ENCODE results near the gene CLCN7. TPM values are rescaled to one million over a fixed set of nuclear protein-coding genes. Genes with fewer than 3 reads are reported as not detected.

CLCN7 gene
- total RNA-seq, 3 donors from 2014 or later (not counting 1 experiment from before 2014, with no cell fraction given): 117 to 125 (median 118) TPM

DNA sequence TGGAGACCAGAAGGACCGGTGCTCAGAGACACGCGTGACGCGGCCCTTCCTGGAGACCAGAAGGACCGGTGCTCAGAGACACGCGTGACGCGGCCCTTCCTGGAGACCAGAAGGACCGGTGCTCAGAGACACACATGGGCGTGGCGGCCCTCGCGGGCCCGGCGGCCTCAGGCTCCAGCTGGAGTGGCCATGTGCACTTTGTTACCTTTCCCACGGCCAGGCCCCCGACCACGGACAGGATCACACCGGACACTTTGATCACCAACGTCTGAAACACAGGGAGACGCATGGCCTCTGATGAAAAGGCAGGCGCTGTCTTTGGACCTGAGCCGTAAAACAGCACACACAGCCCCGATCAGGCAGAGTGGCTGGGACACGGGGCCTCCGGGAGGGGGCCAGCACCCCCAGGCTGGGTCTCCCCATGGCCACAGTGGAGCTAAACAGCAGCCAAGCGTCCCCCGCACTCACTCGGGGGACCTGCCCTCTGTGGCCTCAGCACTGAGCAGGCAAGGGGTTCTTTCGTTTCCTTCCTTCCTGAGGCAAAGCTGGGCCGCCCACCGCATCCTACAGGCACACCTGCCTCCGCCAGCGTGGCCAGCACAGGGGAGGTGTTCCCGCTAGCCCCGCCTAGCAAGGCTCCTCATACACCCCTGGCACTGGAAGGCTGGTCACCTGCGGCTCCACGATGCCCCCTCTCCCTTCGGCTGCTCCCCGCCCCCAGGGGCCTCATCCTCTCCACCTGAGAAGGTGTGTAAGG, 17.2 kb downstream of the CLCN7 start:
- Histone ChIP-seq H3K27ac (ENCODE audit: low read length) (peak overlapping the region; percentile 82), H3K36me3 (ENCODE audit: control insufficient read depth, insufficient read depth, low read length) (peaks cover 55% of the 10 kb centered on the region), H3K9me3 (ENCODE audit: control insufficient read depth, insufficient read depth, low read length) (no peaks in the 10 kb centered on the region), H3K4me1 (ENCODE audit: control insufficient read depth, insufficient read depth, low read length) (peaks cover 11% of the 10 kb centered on the region), H3K4me3 (ENCODE audit: low read length) (no peak overlapping the region), H3K27me3 (ENCODE audit: control insufficient read depth, insufficient read depth, low read length) (no peaks in the 10 kb centered on the region)
- intact Hi-C loops (cut with micrococcal nuclease): no loop called here
- no peaks in the 10 kb centered on the region for H3K36me3 Mint-ChIP-seq
- no peaks in the 10 kb centered on the region for H3K4me1 Mint-ChIP-seq
- no peaks in the 10 kb centered on the region for H3K27me3 Mint-ChIP-seq (ENCODE audit: low read depth in 2 of 2)
- DNase-seq (no peak), ATAC-seq (no peak)
- WGBS (ENCODE audit: insufficient coverage): 83% methylated on average over 36 of the region's 42 CpGs
- H3K4me3 Mint-ChIP-seq: no peak overlapping the region
- peak overlapping the region in 1 of 2 donors; percentile 27 for H3K27ac Mint-ChIP-seq
- TF ChIP-seq, protein P1, sequence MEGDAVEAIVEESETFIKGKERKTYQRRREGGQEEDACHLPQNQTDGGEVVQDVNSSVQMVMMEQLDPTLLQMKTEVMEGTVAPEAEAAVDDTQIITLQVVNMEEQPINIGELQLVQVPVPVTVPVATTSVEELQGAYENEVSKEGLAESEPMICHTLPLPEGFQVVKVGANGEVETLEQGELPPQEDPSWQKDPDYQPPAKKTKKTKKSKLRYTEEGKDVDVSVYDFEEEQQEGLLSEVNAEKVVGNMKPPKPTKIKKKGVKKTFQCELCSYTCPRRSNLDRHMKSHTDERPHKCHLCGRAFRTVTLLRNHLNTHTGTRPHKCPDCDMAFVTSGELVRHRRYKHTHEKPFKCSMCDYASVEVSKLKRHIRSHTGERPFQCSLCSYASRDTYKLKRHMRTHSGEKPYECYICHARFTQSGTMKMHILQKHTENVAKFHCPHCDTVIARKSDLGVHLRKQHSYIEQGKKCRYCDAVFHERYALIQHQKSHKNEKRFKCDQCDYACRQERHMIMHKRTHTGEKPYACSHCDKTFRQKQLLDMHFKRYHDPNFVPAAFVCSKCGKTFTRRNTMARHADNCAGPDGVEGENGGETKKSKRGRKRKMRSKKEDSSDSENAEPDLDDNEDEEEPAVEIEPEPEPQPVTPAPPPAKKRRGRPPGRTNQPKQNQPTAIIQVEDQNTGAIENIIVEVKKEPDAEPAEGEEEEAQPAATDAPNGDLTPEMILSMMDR (IDR thresholded peaks at IDR 0.05): no peak
- H3K9me3 Mint-ChIP-seq: no peaks in the 10 kb centered on the region

DNA sequence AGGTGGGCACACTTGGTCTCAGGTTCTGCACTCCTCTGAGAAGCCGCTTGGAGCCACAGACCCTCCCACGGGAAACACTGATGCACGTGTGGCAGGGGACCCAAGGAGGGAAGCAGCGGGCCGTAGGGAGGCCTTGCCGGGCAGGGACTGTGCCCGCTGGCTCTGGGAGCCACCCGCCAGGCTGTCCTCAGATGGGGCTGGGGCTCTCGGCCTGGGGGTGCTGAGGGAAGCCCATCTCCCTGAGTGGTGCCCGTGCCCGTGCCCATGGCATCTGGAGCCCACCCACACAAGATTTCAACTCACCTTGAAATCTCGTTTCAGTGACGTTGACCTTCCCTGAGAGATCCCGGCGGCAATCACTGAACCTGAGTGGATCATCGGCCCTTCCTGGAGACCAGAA, 17.9 kb downstream of the CLCN7 start:
- Histone ChIP-seq H3K9me3 (ENCODE audit: control insufficient read depth, insufficient read depth, low read length) (no peaks in the 10 kb centered on the region), H3K27me3 (ENCODE audit: control insufficient read depth, insufficient read depth, low read length) (no peaks in the 10 kb centered on the region), H3K27ac (ENCODE audit: low read length) (no peak overlapping the region), H3K4me3 (ENCODE audit: low read length) (no peak overlapping the region), H3K36me3 (ENCODE audit: control insufficient read depth, insufficient read depth, low read length) (peaks cover 55% of the 10 kb centered on the region), H3K4me1 (ENCODE audit: control insufficient read depth, insufficient read depth, low read length) (peaks cover 11% of the 10 kb centered on the region)
- intact Hi-C loops (cut with micrococcal nuclease): no loop called here
- Mint-ChIP-seq H3K4me1 (no peaks in the 10 kb centered on the region), H3K4me3 (no peak overlapping the region), H3K27me3 (ENCODE audit: low read depth in 2 of 2) (no peaks in the 10 kb centered on the region), H3K9me3 (no peaks in the 10 kb centered on the region), H3K27ac (no peak overlapping the region), H3K36me3 (no peaks in the 10 kb centered on the region)
- ATAC-seq (no peak), DNase-seq (no peak)
- TF ChIP-seq, protein P1 (IDR thresholded peaks at IDR 0.05): no peak
- 96% methylated on average over 16 of the region's 16 CpGs for WGBS (ENCODE audit: insufficient coverage)

GRCh38 chr16:1455190-1456171, 19.3 kb downstream of the CLCN7 start:
- H3K36me3 Mint-ChIP-seq: no peaks in the 10 kb centered on the region
- H3K4me3 Mint-ChIP-seq: no peak overlapping the region
- ATAC-seq: no peak
- H3K27ac Mint-ChIP-seq: no peak overlapping the region
- intact Hi-C loops (cut with micrococcal nuclease): no loop called here
- TF ChIP-seq, protein P1 (IDR thresholded peaks at IDR 0.05): no peak
- Histone ChIP-seq H3K9me3 (ENCODE audit: control insufficient read depth, insufficient read depth, low read length) (no peaks in the 10 kb centered on the region), H3K36me3 (ENCODE audit: control insufficient read depth, insufficient read depth, low read length) (peaks cover 48% of the 10 kb centered on the region), H3K4me1 (ENCODE audit: control insufficient read depth, insufficient read depth, low read length) (peaks cover 11% of the 10 kb centered on the region), H3K4me3 (ENCODE audit: low read length) (no peak overlapping the region), H3K27me3 (ENCODE audit: control insufficient read depth, insufficient read depth, low read length) (no peaks in the 10 kb centered on the region), H3K27ac (ENCODE audit: low read length) (no peak overlapping the region)
- no peaks in the 10 kb centered on the region for H3K27me3 Mint-ChIP-seq (ENCODE audit: low read depth in 2 of 2)
- 95% methylated on average over 40 of the region's 41 CpGs for WGBS (ENCODE audit: insufficient coverage)
- DNase-seq: no peak
- peaks cover 0 to 1% of the 10 kb centered on the region in 2 donors for H3K4me1 Mint-ChIP-seq
- H3K9me3 Mint-ChIP-seq: no peaks in the 10 kb centered on the region
